Type B pancreatic cell (in vitro differentiated cells): ENCODE data around the gene HSDL2. TPM values are rescaled to one million over a fixed set of nuclear protein-coding genes. Genes with fewer than 3 reads are reported as not detected.

ENCODE experiments used
- DNase-seq: peaks from one replicate; pipeline ENCODE4 v3.0.0; 2021; ENCODE audit warnings: mixed read lengths; ENCODE audit not compliant: unreplicated experiment; ENCODE audit errors: extremely low spot score
- H3K27ac Mint-ChIP-seq: 2 replicates; pipeline ENCODE4 v1.8.0; 2021; ENCODE audit warnings: mild to moderate bottlenecking, mixed read lengths
- H3K27me3 Mint-ChIP-seq: 2 replicates; pipeline ENCODE4 v1.8.0; 2021; ENCODE audit warnings: mixed read lengths
- H3K36me3 Mint-ChIP-seq: 2 replicates; pipeline ENCODE4 v1.8.0; 2021; ENCODE audit warnings: mixed read lengths
- H3K4me1 Mint-ChIP-seq: one replicate; pipeline ENCODE4 v1.8.0; 2021; ENCODE audit warnings: mixed read lengths; ENCODE audit not compliant: unreplicated experiment
- H3K4me3 Mint-ChIP-seq: 2 replicates; pipeline ENCODE4 v1.8.0; 2021; ENCODE audit warnings: mild to moderate bottlenecking, mixed read lengths
- H3K9me3 Mint-ChIP-seq: 2 replicates; pipeline ENCODE4 v1.8.0; 2021; ENCODE audit warnings: mixed read lengths
- total RNA-seq: library from RNA; stranded (reverse); gene quantifications from 2 replicates; pipeline ENCODE4 v1.2.1, GENCODE V29; 2021; ENCODE audit warnings: low replicate concordance
- TF ChIP-seq, protein P1 (sequence below): fragments of 200-600 bp; sonication (generic); conservative IDR thresholded peaks from 2 replicates; pipeline ENCODE4 v1.5.0; 2021; ENCODE audit warnings: antibody characterized with exemption, mild to moderate bottlenecking

The HSDL2 gene
- total RNA-seq, 1 donor from 2014 or later, result 37.5 TPM

DNA sequence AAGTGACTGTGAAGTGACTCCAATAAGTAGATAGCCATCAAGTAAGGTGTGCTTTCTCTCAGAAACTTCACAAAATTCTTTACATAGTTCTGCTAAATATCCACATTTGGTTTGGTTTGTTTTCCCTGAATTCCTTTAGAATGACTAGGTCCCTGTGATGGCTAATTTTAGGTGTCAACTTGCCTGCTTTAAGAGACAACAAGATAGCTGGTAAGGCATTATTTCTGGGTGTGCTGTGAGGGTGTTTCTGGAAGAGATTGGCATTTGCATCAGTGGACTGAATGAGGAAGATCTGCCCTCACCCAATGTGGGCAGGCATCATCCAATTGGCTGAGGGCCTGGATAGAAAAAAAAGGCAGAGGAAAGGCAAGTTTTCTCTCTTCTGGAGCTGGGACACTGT is 38.2 kb upstream of the HSDL2 start:
- DNase-seq, result no peak
- Mint-ChIP-seq H3K27me3 (no peaks in the 10 kb centered on the region), H3K4me3 (no peak overlapping the region), H3K27ac (peak overlapping the region; percentile 3), H3K36me3 (no peaks in the 10 kb centered on the region), H3K9me3 (no peaks in the 10 kb centered on the region), H3K4me1 (peaks cover 4% of the 10 kb centered on the region)
- TF ChIP-seq, protein P1, sequence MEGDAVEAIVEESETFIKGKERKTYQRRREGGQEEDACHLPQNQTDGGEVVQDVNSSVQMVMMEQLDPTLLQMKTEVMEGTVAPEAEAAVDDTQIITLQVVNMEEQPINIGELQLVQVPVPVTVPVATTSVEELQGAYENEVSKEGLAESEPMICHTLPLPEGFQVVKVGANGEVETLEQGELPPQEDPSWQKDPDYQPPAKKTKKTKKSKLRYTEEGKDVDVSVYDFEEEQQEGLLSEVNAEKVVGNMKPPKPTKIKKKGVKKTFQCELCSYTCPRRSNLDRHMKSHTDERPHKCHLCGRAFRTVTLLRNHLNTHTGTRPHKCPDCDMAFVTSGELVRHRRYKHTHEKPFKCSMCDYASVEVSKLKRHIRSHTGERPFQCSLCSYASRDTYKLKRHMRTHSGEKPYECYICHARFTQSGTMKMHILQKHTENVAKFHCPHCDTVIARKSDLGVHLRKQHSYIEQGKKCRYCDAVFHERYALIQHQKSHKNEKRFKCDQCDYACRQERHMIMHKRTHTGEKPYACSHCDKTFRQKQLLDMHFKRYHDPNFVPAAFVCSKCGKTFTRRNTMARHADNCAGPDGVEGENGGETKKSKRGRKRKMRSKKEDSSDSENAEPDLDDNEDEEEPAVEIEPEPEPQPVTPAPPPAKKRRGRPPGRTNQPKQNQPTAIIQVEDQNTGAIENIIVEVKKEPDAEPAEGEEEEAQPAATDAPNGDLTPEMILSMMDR, result no peak

DNA sequence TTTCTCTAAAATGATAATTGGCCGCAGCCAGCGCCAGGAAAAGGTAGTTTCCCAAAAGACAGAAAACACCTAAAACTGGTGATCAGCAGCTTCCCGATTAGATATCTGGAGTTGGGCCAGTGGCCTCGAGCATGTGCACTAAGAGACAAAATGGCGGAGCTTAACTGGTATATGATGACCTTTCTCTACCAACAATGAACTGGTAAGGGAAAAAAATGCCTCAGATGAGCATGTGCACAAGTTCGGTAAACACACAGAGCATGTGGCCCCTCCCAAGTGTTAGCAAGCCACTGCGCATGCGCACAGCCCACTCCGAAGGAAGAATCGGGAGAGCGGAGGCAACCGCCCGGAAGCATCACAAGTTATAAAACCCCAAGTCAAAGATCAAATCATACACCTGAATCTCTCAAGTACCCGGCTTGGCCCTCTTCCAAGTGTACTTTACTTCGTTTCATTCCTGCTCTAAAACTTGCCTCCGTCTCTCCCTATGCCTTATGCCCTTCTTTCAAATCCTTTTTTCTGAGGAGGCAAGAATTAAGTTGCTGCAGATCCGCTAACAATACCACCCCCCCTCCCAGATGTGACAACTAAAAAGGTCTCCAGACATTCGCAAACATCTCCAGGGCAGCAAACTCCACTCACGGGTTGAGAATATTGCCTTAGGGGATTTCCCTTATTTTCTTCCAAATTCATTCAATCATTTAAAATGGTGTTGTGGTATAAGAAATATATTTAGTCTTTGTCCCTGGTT is 31.5 kb upstream of the HSDL2 start:
- peak overlapping the region; percentile 82 for H3K27ac Mint-ChIP-seq
- TF ChIP-seq, protein P1, result no peak
- peaks cover 9% of the 10 kb centered on the region for H3K4me1 Mint-ChIP-seq
- no peaks in the 10 kb centered on the region for H3K9me3 Mint-ChIP-seq
- no peaks in the 10 kb centered on the region for H3K27me3 Mint-ChIP-seq
- H3K36me3 Mint-ChIP-seq, result no peaks in the 10 kb centered on the region
- DNase-seq, result no peak
- peak overlapping the region; percentile 85 for H3K4me3 Mint-ChIP-seq

DNA sequence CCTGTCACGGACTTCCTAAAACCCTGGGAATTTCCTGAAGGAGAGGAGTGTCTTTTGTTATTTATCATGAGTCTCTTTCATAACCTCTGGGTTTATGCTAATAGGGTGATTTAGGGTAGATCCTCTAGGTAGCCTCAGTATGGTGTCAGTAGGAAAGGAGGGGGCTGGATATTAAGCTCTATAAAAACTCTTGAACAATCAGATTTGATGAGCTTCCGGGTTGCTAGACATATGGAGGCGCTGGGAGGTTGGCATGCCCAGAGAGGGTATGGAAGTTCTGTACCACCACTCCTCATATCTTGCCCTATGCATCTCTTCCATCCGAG is 30.9 kb upstream of the HSDL2 start:
- DNase-seq, result no peak
- Mint-ChIP-seq H3K4me3 (peak overlapping the region; percentile 85), H3K27me3 (no peaks in the 10 kb centered on the region), H3K9me3 (no peaks in the 10 kb centered on the region), H3K36me3 (no peaks in the 10 kb centered on the region), H3K27ac (peak overlapping the region; percentile 82), H3K4me1 (peaks cover 10% of the 10 kb centered on the region)
- TF ChIP-seq, protein P1, result no peak

DNA sequence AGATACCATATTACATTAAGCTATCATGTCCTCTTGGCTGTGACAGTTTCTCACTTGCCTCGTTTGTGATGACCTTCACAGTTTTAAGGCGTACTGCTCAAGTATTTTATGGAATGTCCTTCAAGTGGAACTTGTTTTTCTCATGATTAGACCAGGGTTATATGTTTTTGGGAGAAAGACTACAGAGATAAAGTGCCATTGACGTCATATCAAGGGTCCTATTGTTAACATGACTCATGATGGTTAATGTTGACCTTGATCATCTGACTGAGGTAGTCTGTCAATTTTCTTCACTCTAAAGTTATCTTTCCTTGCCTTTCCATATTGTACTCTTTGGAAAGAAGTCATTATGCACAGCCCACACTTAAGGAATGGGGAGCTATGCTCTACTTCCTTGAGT is 28.7 kb upstream of the HSDL2 start:
- H3K4me3 Mint-ChIP-seq, result no peak overlapping the region
- H3K27ac Mint-ChIP-seq, result no peak overlapping the region

DNA sequence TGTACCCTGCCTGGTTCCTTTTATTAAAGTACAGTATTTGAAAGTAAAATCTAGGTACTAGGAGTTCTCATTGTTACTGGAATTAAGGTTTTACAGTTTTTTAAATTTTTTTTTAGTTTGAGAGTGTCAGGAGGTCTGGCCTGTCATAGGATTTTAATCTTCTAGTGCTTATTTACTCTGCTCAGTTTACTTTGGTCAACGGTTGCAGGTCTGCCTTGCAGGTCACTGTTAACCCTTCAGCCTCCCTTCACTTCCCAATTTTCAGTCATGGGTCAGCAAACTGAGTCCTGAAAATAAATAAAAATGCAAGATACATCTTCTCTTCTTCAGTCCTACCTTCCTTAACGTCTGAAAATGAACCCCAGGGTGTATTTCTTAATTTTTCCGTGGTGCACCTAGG is 27.7 kb upstream of the HSDL2 start:
- no peak overlapping the region for H3K27ac Mint-ChIP-seq
- no peak overlapping the region for H3K4me3 Mint-ChIP-seq
- H3K9me3 Mint-ChIP-seq, result no peaks in the 10 kb centered on the region
- TF ChIP-seq, protein P1, result no peak
- H3K36me3 Mint-ChIP-seq, result no peaks in the 10 kb centered on the region
- H3K4me1 Mint-ChIP-seq, result peaks cover 24% of the 10 kb centered on the region
- H3K27me3 Mint-ChIP-seq, result no peaks in the 10 kb centered on the region
- no peak for DNase-seq

More for the DNA sequence above, 28.7 kb upstream of the HSDL2 start:
- DNase-seq, result no peak
- no peaks in the 10 kb centered on the region for H3K9me3 Mint-ChIP-seq
- no peaks in the 10 kb centered on the region for H3K27me3 Mint-ChIP-seq
- H3K4me1 Mint-ChIP-seq, result peaks cover 24% of the 10 kb centered on the region
- TF ChIP-seq, protein P1, result no peak
- H3K36me3 Mint-ChIP-seq, result no peaks in the 10 kb centered on the region
